GM19035 (cell line): Measurements from ENCODE around the gene AHSA1.
"Not testable (repeated sequence)": the region's sequence is repeated elsewhere in the genome, so short reads cannot be mapped to it uniquely, and the experiment has no call there.

ENCODE experiments used
- ATAC-seq: cut with Tn5 transposase; IDR thresholded peaks from one replicate; pipeline ENCODE4 v1.9.1; 2021; ENCODE audit not compliant: unreplicated experiment

AHSA1 gene

DNA sequence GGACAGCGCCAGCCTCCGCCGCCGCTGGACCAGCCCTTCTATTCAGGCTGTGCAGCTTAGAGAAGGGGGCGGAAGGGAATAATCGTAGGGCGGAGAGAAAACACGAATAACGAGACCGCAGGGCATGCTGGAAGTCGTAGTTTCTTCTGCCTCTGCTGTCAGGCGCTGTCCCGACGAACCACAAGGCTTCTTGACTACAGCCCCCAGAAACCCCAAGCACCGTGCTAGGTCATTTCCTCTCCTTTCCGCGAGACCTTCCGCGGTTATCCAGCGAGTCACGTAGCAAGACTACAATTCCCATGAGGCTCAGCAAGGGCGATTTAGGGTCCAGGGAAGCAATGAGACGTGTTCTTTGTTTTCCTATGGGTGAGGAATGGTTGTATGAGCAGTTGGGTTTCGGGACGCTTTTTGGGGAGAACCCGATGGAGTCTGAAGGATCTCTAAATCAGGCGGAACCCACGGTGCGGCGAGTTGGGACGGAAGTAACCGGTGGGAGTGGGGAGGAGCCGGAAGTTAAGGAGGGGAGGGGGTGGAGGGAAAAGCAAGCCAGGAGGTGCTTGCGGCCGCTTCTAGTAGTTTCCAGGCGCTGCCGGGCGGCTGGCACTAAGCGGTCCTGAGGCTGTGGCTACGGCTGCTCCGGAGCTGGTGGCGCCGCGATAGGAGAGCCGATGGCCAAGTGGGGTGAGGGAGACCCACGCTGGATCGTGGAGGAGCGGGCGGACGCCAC, at the start of gene AHSA1, which contains the start of gene VIPAS39:
Gene AHSA1 (plus strand): TSS at position 572 of the 727 bp plus-strand sequence. CDS start 97 bp downstream, at position 669.
Gene VIPAS39 (minus strand): TSS at position 80 of the 727 bp plus-strand sequence. CDS start 3,499 bp downstream, outside the sequence.
- peak; percentile 85 for ATAC-seq

DNA sequence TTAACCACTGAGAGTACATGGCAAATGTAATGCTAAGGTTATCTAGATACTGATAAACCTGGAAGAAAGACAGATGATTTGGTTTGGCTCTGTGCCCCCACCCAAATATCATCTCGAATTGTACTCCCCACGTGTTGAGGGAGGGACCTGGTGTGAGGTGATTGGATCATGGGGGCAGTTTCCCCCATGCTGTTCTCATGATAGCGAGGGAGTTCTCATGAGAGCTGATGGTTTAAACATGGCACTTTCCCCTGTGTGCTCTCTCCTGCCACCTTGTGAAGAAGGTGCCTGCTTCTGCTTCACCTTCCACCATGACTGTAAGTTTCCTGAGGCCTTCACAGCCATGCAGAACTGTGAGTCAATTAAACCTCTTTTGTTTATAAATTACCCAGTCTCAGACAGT, 48.8 kb upstream of the AHSA1 start:
- ATAC-seq = no peak

DNA sequence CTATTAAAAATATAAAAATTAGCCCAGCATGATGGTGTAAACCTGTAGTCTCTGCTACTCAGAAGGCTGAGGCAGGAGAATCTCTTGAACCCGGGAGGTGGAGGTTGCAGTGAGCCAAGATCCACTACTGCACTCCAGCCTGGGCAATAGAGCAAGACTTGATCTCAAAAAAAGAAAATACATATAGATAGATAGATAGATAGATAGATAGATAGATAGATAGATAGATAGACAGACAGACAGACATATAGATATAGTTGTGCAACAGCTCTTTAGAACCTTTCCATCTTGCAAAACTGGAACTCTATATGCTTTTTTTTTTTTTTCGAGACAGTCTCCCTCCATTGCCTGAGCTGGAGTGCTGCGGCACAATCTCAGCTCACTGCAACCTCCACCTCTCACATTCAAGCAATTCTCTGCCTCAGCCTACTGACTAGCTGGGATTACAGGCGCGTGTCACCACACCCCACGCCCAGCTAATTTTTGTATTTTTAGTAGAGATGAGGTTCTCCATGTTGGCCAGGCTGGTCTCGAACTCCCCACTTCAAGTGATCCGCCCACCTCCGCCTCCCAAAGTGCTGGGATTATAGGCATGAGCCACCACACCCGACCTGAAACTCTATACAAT, 42.4 kb upstream of the AHSA1 start:
- not testable (repeated sequence) for ATAC-seq

DNA sequence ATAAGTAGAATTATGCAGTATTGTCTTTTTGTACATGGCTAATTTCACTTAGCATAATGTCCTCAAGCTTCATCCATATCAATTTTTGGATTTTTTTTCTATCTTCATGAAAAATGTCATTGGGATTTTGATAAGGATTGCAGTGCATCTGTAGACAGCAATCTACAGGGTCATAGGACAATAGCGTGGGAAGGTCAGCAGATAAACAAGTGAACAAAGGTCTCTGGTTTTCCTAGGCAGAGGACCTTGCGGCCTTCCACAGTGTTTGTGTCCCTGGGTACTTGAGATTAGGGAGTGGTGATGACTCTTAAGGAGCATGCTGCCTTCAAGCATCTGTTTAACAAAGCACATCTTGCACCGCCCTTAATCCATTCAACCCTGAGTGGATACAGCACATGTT, 41.8 kb upstream of the AHSA1 start:
- ATAC-seq = not testable (repeated sequence)

DNA sequence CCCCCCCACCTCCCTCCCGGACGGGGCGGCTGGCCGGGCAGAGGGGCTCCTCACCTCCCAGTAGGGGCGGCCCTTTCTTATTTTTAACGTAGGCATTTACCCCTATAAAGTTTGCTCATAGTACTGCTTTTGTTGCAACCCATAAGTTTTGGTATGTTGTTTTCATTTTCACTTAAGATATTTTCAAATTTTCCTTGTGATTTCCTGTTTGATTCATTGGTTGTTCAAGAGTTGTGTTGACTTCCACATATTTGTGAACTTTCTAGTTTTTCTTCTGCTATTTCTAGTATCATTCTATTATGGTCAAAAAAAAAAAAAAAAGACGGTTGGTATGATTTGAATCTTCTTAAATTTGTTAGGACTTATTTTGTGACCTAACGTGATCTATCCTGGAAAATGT, 41.1 kb upstream of the AHSA1 start:
- ATAC-seq = no peak

DNA sequence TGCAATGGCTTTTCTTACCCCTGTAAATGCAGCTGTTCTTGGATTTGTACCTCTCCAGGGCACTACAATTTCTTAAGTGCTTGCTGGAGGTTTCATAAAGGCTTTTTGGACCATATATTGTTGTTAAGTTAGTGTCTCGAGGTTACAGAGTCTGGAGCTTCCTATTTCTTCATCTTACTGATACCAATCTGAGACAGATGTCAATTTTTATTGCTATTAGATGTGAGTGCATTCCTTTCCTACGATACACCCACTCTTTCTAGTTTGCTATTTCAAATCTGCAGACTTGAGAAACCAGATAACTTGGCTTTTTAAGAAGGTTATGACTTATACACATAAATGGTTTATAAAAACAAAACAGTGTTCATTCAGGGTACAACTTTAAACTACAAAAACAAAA, 36.7 kb upstream of the AHSA1 start:
- ATAC-seq = no peak

DNA sequence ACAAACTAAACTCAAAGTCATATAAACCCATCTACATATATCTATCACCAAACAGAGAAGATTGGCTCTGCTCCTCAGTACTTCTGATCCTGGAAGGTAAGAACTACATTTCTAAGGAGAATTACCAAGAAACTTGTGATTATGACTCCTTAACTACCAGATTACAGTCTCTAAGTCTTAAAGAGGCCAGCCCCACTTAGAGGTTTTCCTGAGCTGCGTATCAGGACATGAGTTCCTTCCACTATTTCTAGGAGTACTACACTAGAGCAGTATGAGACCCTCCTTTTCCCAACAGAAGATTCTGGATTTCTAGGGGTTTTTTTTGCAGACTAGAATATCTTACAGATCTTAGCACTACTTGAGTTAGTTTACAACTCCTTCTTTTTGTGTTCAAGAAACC, 34.5 kb upstream of the AHSA1 start, which contains the start of gene NOXRED1:
Gene NOXRED1 (minus strand): TSS at position 101 of the 400 bp plus-strand sequence. CDS start 634 bp downstream, outside the sequence.
- no peak for ATAC-seq

DNA sequence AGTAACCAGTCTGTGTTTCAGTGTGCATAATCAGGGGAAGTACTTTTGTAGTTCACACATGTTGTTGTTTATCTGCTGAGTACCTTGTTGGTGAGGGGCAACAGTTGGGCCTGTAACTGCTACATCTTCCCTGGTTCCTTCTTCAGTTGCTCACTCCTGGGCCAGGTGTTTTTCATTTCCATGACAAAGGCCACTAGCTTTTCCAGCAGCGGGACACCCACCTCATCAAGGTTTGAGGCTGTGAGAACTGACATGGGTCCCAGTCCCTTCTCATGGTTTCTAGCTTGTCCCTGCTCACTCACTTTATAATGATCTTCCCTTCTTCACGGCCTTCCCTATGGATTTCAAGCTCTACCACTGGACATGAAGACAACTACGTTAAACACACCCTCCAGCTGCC, 33.0 kb upstream of the AHSA1 start:
- no peak for ATAC-seq

DNA sequence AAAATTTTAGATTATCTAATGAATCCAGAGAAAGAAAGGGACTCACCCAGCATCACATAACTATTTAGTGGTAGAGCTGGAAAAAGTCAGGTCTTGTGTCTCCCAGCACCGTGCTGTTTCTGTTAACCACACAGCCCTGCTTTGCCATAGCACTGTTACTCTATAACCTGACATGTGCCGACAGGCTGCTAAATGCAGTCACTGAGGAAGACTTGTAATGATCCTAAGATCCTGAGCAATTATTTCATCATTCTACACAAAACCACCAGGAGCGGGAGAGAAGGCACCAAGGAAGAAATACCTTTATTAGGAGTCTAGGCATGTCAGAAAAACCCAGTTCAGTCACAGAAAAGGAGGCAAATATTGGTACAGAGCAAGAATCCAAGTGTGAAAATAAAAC, 31.5 kb upstream of the AHSA1 start:
- no peak for ATAC-seq

DNA sequence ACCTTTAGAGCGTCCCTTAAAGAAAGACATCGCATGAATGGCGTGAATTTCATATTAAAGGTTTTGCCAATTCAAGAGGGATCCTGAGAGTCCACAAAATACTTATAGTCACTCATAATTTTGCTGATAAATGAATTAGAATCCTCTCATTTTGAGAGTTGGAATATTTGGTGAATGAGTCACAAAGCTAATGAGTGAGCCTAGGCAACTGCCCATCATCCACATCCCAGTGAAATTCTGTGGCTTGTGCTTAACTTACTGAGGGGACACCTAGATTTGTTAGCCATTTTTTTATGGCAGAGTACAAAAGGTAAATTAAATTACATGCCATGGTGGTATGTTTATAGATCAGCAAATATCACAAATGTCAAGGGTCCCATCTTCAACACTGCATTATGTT, 21.9 kb upstream of the AHSA1 start:
- ATAC-seq = no peak

DNA sequence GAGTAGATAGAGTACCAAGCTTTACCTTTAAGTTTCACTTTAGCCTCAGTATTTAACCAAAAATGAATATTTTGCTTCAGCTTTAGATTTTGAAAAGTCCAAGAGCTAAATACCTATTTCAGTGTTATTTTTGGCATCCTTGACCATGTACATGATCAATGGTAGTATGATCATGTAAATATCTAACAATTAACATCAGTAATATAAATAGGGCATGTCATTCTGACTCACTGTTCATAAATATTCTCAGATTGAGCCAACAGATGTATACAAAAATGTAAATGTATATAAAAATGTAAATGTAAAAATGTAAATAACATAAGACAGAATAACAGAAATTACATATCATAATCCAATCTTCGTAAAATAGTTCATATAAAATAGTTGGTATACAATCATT, 19.3 kb upstream of the AHSA1 start:
- no peak for ATAC-seq

DNA sequence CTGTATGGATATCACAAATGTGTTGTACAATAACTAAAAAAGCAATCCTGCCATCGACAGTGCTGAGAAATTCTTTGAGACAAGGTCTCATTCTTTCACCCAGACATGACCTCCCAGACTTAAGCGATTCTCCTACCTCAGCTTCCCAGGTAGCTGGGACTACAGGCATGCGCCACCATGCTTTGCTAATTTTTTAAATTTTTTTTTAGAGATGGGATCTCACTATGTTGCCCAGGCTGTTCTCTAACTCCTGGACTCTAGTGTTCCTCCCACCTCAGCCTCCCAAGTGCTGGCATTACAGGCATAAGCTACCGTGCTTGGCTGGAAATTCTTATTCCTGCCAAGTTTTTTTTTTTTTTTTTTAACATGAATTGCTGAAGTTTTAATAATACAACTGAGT, 18.0 kb upstream of the AHSA1 start:
- ATAC-seq = no peak

DNA sequence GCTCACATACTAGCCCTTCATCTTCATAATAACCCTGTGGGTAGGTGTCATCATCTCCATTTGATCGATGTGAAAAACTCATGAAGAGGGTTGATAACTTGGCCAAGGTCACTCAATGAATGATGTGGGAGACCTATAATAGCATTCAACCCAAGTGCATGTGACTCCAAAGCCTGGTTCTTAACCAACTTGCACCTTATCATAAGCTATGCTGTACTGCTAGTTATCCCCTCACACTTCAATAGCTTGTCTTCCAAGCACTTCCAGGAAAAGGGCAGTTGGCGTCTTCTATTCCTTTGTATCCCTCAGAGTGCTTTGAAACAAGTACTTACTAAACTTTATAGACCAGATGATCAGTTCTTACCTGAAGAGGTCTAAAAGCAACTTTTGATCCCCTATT, 15.7 kb upstream of the AHSA1 start:
- no peak for ATAC-seq

DNA sequence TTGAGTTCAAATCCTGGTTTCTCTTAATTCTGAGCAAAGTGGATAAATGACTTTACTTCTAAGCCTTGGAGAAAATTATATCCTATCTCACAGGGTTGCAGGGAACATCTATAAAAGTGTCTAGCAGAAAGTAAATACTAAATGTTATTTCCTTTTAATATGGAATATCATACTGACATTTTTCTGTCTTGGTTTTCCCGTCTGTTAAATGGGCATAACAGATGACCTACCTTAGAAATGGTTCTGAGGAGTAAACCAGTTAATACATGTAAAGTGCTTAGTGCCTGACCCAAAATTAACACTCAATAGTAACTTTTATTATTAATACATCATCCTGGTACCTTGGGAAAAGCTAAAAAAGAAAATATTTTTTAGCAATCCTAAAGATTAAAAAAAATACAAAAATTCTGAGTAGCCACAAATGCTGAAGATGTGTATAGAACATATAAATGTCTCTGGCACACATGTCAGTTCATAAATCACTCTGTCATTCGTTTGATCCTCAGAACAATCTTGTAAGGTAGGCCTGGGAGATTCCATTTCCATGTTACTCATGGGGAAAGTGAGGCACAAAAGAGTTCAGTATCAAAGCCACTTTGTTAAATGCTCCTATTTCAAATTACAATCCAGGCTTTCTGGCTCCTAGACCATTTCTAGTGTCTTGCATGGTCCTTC, 1.8 kb upstream of the AHSA1 start:
- ATAC-seq = no peak

DNA sequence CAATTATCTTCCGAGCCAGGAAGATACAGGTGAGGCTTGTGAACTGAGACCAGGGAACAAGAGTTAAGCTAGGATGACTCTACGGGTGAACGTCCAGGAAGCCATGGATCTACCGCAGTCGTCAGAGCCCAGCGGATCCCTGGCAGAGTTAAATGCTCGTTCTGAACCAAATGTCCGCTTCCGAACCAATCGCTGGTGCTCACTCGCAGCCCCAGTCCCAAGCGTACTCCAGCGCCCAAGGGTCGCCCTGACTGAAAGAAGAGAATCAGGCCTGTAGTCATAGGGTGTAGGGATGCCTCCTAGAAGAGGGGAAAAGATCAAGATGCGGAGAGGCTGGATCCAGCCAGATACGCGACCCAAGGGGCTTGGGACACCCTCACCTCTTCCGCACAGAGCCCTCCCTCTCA, 775 bp upstream of the AHSA1 start:
- ATAC-seq = peak; percentile 27

DNA sequence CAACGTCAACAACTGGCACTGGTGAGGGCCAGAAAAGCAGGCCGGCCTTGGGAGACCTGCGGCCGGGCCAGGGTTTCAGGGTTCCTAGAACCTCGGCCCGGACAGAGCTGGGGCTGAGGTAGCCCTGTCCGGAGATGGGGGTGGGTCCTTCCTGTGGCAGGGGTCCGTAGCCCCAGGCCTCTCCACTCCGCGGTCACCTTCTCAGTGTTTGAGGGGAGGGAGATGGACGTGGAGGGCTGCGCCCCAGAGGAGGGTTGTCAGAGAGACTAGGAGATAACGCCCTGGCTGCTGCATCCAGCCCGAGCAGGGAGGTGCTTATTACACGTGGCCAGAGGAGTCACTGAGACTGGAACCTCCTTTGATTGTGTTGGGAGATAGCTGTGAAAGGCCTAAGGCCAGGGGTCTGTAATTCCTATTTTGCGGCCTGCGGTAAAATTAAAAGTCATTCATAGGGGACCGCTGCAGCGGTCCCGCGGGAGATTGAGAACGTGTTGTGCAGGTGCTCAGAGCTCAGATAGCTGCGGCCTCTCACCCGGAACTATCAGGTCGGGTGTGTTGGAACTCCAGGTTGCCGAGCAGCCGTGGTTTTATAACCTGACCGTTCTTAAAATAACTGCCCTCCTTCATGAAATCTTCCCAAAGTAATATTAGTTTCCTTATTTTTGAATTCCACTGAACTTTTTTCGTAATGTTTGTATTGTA, 507 bp downstream of the AHSA1 start:
- peak; percentile 18 for ATAC-seq

DNA sequence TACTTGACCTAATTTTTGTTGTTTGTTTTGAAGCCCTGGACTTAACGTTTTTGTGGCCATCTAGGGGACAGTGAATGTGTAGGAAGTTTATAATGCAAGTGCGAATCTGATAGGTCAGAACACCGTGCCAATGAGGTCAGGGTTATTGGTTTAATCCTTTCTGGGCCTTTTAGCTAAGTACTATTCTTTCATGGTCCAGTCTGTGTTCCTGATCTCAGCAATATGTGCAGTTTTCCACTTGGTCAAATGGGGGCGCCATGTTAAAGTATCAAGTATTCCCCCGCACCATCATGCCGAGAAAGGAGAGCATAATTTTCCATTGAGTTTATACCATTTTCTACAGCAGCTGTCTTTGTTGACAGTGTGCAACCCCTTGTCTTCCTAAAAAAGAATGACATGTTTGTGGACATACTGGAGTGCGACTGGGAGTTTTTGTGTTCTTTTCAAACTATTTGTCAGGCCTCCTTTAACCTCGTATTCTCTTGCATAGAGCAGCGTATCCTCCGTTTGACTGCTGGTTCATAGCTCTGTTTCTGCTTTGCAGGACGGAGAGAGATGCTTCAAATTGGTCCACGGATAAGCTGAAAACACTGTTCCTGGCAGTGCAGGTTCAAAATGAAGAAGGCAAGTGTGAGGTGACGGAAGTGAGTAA, 1.3 kb downstream of the AHSA1 start:
- ATAC-seq = no peak

DNA sequence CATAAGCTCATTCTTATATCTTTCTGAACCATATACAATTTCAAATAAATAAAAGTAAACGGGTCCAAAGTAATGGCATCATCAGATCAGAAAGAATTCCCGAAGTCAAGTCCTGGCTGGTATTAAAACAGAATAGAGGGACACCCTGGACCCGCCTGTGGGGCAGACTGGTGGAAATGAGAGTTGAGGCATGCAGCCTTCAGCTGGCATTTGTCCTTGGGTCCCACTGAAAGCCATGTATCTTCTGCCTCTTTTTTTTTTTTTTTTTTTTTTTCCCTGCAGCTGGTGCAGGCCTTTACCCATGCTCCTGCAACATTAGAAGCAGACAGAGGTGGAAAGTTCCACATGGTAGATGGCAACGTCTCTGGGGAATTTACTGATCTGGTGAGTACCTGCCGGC, 9.9 kb downstream of the AHSA1 start:
- no peak for ATAC-seq

DNA sequence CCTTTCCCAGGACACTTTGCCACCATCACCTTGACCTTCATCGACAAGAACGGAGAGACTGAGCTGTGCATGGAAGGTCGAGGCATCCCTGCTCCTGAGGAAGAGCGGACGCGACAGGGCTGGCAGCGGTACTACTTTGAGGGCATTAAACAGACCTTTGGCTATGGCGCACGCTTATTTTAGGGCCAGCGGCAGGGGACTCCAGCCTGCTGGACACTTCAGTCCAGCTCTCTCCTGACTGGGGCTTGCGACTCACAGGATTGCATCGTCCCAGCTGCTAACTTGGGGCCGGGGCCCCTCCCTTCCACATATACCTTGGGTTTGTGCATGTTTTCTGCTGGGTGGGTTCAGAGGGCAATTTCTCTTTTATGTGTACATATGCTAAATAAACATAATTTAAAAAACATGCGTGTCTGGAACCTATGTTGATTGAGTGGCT, 11.2 kb downstream of the AHSA1 start:
- ATAC-seq = no peak

DNA sequence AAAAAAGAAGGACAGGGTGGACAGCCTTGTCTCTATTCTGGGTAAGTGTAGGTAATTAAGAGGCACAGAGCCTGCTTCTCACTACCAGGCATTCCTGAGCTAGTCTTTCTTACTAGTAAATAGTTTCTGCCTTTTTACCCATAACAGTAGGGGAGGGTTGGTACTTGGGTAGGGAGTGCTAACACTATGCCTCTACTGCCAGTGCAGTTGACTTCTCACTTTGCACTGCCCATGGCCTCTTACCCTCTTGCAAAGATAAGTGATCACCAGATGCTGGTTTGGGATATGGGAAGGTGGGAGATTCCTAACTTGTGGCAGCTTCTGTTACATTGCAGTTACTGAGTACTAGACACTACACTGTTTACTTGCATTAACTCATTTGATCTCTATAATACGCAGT, 11.6 kb downstream of the AHSA1 start:
- ATAC-seq = no peak
